ENCODE data around the gene ZFP36L2.

ZFP36L2 gene

DNA sequence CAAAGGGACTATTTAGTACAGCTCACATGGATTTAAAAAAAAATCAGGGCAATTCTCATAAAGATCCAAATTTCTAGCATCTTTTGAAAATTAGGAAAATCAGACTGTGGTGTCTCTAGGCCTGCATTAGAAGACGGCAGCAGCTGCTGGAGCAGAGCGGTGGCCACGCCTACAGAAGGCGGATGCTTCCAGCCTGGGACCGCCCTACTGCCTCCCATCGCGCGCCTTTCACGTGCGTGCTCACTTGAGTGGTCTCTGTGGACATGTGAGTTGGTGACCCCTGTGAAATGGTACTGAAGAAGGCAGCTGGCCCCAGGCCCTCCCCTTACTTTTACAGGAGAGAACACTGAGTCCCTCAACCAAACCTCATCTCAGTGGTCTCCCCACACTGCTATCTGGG, 15.2 kb upstream of the ZFP36L2 start:
- no peak for DNase-seq

DNA sequence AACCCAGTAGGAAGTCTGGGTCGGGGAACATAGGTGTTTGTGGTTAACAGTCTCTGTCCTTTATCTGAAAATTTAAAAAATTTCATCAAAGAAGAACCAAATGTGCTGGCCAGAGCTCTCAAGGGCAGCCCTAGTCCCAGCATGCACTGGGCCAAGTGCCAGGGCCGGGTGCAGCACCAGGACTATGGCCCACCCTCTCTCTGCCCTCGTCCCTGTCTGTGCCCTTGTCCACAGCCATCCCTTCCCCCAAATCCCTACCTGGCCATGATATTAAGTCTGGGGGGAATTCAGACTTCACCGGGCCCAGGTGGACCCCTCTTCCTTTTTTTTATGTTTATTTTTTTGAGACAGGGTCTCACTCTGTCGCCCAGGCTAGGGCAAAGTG, 14.4 kb upstream of the ZFP36L2 start:
- DNase-seq, result no peak

DNA sequence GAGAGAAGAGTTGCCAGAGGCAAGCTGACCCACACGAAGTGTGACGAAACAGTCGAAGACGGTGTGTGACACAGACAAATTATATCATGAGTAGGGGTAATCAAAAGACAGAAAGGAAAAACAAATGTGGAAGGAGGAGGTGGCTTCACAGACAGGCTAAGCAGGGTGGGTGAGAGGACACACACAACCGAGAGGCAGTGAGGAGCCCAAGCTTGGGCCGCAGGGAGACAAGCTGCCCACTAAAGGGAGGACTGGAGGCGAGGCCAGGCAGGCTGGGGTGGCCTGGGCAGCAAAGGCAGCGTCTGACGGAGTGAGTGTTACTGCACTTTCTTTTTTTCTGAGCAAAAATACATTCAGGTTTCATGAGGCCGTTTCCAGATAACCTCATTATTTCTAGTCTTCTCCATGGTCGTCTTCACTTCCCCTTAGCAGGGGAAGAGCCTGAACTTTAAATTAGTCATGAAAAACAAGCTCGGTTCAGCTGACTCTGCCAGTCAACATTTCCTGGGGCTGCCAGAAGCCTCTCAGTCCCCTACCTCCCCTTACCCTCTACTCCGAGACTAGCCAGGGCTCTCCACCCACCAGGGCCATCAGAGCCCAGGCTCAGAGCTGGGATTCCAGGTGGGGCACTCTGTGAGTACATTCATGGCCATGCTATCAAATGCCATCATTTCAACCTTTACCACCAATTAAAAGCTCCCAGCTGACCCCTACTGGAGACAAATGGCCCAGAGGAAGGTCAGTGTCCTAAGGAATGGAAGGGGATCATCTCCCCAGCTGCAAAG, 13.8 kb upstream of the ZFP36L2 start:
- DNase-seq, result no peak

DNA sequence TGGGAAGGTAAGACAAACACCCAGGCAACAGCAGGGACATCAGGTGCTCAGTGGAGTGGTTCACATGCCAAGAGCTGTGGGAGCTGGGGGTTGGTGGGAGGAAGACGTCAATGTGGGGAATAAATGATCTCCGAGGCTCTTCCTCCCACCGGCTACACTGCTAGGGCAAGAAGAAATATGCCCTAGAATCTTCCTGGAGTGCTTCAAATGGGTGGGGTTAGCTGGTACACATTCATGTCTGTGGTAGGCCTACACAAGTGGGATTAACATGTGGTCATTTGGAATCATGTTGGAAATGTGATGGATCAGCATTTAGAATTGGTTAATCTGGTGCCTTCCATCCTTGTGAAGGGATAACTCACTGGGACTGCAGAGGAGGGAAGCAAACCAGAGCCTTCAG, 12.4 kb upstream of the ZFP36L2 start:
- no peak for DNase-seq

DNA sequence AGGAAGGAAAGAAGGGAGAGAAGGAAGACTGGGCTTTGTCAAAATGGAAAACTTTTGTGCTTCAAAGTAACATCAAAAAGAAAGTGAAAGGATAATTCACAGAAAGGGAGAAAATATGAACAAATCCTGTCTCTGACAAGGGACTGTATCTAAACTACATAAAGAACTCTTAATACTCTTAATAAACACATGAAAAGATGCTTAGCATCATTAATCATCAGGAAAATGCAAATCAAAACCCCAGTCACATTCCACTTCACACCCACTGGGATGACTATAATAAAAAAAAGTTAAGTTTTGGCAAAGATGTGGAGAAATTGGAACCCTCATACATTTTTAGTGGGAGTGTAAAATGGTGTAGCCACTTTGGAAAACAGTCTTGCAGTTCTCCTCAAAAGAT, 11.8 kb upstream of the ZFP36L2 start:
- peak; percentile 49 for DNase-seq

DNA sequence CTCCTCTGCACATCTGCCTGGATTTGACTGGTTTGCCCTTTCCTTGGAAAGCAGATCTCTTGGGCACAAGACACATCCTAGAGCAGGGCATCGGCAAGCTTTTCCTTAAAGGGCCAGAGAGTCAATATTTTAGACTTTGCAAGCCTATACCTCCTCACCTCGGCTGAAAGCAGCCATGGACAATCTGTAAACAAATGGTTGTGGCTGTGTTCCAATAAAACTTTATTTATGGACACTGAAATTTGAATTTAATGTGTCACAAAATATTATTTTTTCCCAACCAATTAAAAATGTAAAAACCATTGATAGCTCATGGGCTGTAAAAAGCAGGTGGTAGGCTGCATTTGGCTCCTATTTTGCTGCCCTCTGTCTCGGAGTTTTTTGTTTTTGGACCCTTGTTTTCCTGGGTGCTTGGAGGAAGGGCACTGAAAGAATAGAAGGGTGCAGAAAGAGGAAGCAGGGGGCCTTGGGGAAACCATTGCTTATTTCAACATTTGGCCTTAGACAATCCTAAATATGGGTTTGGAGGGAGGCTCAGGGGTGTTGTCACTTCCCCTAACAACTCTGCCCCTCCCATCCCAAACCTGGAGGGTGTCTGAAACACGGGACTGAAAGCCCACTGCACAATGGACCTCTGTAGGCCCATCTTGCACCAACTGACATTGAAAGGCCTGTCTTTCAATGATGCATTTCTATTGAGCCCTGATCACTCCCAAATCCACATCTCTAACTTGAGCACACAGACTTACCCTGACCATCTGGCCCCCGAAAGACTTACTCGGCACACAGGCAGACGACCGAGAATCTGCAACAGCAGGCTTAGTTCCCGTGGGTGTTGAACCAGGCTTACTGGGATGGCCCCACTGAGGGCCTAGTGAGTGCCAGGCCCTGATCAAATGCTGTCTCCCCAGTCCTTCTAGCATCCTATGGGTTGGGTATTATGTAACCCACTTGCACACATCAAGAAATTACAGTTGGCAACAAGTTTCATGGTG, 7.1 kb upstream of the ZFP36L2 start:
- no peak for DNase-seq

DNA sequence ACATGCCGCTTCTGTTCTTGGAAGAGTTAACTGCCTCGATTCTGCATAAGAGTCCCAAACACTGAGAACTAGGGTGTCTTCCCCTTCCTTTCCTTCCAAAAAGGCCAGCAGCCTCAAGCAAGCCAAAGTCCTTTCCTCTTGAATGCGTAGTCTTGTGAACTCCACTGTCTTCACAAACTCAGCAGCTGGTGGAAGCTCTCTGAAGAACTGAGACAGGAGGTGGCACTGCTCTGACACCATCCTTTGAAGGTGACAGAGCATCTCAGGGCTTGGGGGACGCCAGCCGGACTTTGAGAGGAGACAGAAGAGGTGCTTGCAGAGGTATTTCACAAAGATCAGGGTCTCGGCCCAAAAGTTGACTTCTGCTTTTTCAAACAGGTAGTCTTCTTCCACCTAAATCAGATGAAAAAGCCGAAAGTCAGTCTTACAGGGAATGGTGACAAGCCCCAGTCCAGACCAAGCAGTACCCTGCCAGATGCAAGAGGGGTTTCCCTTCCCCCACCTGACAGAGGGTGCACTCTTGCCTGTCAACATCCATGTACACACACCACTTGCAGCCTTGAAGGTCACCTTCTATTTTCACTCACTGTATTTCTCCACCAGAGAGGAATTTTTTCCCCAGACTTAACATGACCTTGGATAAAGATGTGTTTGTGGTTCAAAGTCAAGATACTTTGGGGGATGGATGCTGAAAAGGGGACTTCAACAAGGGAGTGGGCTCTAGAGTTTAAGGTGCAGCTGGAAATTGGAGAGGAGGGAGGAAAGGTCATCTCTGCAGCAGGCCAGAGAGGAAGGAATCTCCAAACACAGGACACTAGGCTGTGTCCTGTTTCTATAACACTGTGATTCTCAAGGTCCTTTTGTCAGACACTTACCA, 4.8 kb upstream of the ZFP36L2 start:
- DNase-seq, result no peak

DNA sequence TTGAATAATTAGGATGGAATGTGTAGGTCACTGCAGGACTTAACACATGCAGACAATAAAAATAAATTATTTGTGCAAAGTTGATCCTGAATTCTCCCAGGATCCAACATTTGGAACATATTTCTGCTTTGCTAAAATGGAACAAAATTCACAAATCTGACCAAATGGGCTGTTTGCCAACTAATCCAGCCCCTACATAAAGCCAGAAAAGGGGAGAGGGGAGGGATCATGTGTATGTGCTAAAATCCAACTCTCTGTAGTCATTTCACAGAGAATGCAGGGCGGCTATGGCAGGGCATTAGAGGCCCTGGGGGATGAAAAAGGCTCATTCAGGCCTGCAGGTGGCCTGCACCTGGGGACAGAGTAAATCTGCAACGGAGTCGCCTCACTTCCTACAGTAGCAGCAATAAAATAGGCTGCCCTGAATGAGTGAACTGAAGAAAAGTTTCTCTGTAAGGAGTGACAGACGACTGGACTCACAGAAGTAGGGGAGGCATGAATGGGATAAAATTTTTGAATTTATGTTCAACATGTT, 4.0 kb upstream of the ZFP36L2 start:
- DNase-seq, result no peak

DNA sequence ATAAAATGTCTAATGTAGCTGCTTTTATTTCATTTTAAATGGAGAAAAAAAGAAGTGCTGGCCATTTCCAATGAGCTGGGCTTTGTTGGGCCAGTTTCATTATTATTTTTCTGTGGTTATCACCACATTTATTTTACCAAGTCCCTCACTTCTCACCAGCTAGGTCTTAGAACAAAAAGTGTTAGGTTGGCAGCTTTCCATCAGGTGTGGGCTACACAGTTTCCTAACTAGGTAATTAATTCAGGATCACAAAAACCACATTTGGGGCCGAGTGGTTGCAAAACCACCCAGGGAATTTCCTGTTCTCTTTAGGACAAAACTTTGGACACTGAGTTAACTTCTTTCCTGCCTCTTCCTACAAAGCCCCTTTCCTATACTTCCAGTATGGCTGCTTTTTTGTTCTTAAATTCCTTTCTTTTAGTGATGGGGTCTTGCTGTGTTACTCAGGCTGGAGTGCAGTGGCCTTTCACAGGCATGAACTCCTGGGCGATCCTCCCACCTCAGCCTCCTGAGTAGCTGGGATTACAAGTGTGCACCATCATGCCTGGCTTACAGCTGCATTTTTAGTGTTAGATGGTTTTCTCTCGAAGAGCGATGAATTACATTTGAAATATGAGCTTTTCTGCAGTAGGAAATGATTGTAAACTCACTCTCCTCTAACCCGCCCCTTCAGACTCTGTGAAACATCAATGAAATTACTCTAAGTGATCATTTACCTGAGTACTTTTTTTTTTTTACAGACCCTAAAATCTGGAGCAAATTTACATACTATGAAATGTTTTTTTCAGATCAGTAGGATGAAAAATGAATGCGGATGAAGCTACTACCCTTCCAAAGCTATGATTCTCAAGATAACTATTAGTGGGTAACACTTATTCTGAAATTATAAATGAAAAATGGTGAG, 2.6 kb upstream of the ZFP36L2 start:
- peak; percentile 37 for DNase-seq

DNA sequence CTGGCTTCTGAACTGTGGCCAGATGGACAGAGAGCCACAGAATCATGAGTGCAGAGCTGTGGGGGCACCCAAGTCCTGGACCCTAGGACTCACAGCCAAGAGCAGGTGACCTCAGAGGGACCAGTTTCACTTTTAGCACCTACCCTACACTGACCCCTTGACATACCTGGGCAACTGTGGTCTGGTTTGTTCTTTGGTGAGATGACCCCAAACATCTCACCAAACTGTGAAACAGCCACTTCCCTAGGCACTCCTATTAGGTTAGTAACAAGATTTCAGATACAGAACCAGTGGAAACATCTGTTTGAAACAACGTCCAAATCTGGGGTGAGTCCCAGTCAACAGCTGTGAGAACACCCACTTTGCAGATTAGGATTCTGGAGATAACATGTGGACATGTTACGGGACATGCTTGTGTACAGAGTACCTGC, 1.9 kb upstream of the ZFP36L2 start:
- DNase-seq, result no peak

DNA sequence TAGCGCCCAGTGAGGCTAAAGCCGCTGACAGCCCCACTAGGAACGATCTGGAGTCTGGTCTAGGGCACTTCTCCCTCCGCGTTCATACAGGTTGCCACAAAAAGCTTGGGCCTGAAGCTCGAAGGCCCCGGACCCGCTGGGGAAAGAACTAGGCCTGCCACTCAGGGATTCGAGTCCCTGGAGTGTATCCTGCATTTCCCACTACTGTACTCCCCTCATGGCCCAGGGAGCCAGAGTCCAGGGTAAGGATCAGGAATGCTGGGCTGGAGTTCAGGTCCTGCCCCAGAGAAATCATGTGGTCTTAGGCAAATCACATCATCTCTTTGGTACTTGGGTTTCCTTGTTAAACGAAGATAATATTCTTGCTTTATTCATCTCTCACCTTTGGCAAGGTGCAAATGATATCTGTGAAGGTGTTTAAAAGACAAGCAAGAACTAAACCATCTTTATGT, 1.4 kb upstream of the ZFP36L2 start:
- DNase-seq, result no peak

DNA sequence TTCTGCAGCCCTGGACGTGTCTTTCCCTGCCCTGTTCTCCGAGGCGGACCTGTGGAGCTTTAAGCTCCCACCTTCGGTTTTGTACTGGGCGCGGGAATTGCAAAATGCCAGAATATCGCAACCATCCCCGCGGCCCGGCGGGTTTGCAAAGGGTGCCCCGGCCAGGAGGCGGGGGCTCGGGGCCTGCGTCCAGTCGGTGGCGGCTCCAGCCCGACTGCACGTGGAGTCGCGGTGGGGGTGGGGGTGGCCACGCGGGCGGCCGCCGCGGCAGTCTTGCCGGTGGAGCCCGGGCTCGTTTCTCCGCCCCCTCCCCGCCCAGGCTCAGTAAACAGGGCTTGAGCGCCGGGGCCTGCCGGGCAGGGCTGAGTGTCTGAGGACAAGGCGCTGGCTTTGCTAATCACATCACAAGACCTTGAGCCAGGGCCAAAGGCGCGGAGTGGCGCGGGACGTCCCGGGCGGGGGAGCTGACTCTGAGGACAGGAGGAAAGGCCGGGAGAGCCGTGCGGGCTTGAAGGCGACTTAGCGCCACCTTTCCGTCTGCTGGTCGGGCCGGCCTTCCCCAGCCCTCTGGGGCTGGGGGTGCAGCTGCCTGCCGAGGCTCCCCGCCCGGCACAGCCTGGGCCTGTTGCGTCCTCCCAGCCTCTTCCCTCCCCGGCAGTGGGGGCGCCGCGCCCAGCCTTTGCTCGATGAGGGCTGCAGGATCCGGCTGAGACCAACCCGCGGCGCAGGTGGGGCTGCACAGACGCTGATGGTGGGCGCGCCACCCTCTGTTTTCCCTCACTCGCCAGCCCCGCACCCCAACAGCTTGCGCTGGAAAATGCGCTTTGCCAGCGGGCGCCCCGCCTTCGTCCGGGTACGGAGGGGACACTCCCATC, 786 bp upstream of the ZFP36L2 start:
- DNase-seq, result peak; percentile 54

DNA sequence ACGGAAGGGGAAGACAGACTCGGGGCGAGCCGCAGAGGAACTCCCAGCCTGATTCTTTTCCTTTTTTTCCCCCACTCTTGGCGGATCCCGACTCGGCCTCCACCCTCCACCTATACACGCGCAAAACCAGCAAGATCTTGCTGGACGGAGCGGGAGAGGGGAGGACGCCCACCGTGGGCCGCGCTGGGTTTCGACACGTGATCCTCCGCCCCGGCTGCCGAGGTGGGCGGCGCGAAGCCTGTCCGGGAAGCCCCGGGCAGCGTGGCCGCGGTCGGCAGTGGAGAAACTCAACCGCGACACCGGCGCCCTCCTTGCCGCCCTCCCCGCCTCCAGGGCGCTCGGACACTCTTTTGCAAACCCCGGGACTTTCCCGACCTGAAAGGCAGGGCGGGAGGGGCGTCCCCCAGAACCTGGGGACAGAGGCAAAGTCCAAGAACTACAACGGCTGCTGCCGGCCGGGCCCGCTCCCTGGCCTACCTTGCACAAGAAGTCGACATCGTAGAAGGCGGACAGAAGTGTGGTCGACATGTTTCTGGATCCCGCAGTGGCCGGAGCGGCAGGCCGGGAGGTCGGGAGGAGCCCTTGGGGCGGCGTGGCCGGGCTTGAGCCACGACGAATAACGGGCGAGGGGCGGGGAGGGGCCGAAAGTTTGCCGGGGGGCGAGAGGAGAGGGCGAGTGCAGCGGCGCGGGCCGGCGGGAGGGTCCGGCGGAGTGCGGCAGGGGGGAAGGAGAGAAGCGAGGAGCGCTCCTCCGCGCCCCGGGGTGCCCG, 433 bp downstream of the ZFP36L2 start:
- DNase-seq, result peak; percentile 64

DNA sequence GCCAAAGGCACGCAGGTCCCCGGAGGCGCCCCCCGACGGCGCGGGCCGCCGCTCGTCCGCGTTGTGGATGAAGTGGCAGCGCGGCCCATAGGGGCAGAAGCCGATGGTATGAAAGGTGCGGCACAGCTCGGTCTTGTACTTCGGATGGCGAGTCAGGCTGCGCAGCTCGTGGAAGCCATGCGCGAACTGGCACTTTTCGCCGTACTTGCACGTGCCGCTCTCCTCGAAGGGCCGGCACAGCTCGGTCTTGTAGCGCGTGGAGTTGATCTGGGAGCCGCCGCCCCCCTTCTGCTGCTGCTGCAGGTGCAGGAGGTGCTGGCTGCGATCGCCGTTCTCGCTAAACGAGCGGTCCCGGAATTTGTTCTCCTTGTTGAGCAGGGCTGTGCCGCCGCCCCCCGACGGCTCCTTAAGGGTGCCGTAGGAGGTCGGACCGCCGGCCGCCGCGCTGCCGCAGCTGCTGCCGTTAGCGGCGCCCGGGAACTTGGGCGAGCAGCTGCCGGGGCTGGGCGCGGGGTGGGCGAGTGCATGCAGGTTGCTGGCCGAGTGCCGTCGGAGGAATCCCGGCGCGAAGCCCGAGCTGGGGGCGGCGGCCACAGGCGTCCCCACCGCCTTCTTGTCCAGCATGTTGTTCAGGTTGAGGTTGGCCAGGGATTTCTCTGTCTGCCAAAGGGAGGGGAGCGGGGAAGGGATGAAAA, 1.2 kb downstream of the ZFP36L2 start:
- peak; percentile 59 for DNase-seq

DNA sequence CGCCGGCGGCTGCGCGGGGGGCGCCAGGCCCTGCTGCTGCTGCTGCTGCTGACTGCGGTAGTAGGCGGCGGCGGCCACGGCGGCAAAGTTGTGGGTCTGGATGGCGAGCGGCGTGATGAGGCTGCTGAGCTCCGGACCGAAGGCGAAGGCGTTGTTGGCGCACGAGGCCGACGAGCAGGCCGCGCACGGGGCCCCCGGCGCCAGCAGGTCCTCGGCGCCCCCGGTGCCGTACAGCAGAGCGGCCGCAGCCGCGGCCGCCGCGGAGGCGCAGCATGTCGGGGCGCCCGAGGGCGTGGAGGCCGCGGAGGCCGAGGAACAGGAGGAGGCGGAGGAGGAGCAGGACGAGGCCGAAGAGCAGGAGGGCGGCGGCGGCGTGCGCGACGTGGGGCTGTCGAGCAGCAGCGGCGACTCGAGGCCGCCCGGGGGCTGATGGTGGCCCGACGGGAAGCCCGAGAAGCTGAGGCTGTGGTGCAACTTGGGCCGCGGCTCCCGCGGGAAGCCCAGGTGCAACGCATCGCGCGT, 1.8 kb downstream of the ZFP36L2 start:
- peak; percentile 25 for DNase-seq

DNA sequence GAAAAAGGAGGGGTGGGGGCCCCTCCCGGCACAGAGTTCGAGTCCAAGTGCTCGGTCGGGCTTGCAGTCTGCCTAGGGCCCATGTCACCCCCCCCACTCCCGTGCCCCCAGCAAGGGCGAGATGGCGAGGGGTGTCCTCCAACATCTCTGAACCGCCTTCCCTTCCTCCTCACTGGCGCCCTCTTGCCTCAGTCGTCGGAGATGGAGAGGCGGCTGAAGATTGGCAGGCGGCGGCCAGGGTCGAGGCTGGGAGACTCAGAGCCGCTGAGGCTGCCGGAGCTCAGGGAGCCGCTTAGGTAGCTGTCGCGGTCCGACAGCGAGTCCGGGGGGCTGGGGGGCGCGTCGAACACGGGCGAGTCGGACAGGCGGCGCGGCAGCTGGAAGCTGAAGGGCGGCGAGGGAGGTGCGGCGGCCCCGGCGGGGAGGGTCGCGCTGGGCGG, 2.3 kb downstream of the ZFP36L2 start:
- peak; percentile 83 for DNase-seq

DNA sequence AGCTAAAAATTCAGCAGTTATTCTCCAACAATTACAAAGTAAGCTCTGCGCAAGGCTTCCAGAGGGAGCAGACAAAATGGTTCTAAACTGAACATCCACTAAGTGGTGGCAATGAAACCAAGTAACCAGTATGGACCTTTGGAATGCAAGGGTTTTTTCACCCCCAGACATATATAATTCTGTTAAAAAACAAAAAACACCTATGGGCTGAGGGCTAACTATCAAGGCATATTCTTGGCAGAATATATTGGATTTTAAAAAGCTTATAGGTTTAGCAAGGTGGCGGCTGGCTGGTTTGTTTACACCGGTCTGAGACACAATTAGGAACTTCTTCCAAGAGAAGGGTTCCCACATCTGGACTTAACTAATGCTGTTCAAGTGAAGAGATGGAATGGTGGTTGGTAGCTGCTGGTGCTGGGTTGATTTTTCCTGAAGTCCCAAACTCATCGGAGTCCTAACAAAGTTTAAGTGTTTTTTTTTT, 2.8 kb downstream of the ZFP36L2 start:
- DNase-seq, result peak; percentile 51

All from fibroblast of upper back skin (primary cell).